HG03175 (cell line): ENCODE measurements around the gene HNRNPA2B1.

ENCODE experiments used
- ATAC-seq: cut with Tn5 transposase; IDR thresholded peaks from one replicate; pipeline ENCODE4 v1.9.1; 2021; ENCODE audit warnings: mild to moderate bottlenecking, moderate library complexity; ENCODE audit not compliant: unreplicated experiment

Gene HNRNPA2B1

DNA sequence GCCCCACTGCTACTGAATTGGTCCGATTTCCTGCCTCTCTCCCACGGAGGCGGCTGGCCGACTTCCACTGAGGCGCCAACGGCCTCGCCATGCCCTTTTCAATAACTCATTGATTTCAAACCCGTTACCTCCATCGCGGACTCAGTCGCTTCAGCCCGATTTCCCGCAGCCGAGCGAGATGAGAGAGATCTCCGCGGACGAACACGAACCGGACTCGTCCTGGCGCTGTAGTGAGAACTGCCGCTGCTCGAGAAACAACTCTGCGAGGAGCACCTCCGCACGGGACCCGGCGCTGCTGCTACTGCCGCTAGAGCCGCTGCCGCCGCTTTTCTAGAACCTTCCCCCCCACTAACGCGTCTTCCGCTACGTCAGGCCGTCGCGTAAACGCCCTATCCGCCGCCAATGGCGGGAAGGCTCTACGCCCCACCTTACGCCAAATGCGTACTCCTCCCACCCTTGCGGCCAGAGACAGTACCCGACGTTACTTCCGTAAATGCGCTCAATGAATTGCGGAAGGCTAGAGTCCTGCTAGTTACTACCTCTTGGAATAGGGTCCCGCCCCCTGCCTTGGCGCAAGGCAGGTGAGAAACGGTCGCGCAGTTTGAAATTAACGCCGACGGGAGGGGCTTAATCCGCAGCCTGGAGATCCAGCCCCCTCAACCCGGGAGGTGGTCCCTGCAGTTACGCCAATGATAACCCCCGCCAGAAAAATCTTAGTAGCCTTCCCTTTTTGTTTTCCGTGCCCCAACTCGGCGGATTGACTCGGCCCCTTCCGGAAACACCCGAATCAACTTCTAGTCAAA, at the start of gene HNRNPA2B1:
Gene HNRNPA2B1 (minus strand): TSS at position 303 of the 803 bp plus-strand sequence. CDS start 169 bp downstream, at position 134.
- ATAC-seq = peak; percentile 56

DNA sequence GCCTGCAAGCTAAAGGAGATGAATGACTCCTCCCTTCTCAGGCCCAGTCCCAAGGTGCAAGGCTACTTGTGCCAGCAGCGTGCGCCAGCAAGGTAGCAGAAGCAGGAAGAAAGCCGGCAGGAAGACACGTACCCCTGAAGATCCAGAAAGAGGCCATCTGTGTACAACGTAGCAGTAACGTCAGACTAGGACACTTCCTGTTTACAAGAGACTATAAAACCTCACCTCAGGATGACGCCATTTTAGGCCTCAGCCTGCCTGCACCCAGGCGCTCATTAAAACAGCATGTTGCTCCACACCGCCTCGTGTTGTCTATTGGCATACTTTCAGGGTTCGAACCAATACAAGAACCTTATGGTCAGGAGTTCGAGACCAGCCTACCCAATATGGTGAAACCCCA, 49.7 kb upstream of the HNRNPA2B1 start:
- no peak for ATAC-seq

DNA sequence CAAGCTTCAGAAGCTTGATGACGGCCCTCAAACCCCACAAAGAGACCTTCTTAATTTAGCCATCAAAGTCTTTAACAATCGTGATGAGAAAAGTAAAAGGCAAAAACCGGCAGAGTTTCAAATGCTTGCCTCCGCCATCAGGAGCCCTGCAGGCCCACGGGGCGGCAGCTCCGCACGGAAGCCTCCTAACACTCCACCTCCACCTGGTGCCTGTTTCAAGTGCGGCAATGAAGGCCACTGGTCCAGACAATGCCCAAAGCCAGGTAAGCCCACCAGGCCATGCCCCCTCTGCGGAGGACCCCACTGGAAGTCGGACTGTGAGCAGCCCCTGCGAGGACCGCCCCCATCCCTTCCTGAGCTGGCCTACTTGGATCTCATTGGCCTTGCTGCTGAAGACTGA, 44.6 kb upstream of the HNRNPA2B1 start:
- ATAC-seq = no peak

DNA sequence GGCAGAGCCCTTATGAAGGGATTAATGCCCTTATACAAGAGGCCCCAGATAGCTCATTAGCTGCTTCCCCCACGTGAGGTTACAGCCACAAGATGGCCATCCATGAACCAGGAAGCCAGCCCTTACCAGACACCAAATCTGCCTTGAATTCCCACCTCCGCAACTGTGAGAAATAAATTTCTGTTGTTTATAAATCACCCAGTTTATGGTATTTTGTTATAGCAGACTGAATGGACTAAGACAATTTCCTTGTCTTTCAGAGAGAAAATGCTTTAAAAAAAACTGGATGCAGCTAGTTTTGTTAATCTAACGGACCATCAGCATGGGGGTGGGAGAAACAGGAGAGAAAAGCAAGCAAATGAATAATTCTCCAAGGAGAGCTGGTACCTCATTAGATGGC, 37.5 kb upstream of the HNRNPA2B1 start:
- ATAC-seq = no peak

DNA sequence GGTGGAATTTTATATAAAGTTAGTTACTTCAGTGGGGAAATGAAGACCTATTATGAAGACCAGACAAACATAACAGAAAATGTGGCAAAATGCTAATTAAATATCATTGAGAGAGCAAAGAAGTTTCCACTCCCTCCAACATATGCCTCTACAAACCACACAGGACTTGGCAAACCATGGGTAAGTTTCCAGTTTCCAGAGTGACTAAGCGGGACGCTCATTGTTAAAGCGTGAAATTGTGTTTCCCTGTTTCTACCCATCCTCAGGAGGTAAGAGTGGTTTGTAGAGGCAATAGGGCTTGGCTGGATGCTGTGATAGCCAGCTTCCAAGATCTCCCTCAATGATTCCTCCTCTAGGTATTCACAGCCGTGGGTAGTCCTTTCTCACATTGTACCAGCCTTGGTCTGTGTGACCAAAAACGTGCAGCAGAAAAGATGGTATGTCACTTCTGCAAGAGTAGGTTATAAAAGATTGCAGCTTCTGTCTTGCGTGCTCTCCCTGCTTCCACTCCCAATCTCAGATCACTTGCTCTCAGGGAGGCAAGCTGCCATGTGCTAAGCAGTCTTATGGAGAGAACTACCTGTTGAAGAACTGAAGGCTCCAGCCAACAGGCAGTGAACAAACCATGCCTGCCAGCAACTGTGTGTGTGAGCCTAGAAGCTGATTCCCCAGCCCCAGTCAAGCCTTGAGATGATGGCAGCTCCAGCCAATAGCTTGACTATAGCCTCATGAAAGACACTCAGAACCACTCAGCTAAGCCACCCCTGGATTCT, 36.7 kb upstream of the HNRNPA2B1 start:
- ATAC-seq = no peak

DNA sequence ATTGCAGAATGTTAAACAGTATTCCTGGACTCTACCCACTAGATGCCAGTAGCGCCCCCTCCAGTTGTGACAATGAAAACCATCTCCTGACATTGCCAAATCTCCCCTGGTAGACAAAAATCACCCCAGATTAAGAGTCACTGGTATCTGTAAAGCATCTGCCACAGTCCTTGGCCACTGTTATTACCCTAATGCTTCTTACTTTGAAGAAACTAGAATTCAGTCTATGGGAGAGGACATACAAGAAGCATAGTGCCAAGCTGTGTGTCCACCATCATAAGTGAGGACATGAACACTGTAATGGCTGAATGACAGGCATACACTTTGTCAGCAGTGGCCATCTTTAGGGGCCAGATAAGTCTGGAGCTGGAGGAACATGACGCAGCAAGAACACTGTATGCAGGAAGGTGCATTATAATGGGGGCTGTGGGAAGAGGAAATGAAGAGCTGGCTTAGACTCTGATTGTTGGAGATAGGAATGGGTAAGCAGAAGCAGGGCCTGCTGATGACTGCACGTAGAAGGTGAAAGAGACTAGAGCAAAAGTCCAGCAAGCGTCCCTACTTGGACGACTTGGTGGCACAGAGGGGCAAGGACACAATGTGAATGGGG, 33.5 kb upstream of the HNRNPA2B1 start:
- ATAC-seq = no peak

DNA sequence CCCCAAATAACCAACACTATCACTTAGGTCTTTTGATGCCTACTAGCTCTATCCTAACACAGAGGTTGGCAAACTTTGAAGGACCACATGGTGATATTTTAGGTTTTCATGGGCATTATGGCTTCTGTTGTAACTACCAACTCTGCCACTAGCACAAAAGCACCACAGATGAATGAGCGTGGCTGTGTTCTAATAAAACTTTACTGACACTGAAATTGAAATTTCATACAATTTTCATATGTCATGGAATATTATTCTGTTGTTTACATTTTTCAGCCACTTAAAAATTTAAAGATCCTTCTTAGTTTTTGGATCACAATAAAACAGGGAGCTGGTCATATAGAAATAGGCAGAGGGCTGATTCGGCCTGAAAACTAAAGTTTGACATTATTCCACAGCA, 27.4 kb upstream of the HNRNPA2B1 start:
- ATAC-seq = no peak

DNA sequence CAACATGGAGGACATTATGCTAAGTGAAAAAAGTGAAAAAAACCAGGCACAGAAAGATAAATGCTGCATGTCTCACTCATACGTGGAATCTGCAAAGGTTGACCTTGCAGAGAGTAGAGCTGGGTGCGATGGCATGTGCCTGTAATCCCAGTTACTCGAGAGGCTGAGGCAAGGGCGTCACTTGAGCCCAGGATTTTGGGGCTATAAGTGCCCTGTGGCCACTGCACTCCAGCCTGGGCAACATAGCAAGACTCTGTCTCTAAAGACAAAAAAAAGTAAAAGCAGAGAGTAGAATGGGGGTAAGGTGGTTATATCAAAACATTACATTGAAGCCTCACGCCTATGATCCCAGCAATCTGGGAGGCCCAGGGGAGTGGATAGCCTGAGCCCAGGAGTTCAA, 23.8 kb upstream of the HNRNPA2B1 start:
- no peak for ATAC-seq

DNA sequence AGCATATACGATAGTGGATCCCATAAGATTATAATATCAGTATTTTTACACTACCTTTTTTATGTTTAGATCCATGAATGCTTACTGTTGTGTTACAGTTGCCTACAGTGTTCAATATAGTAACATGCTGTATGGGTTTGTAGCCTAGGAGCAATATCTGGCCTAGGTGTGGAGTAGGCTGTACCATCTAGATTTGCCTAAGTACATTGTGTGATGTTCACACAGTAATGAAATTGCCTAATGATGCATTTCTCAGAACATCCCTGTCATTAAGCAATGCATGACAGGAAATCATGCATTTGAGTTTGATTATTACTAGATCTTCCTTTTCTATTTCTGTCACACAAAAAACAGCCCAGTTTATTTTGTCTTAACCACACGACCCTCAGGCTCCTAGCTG, 15.5 kb upstream of the HNRNPA2B1 start:
- no peak for ATAC-seq

DNA sequence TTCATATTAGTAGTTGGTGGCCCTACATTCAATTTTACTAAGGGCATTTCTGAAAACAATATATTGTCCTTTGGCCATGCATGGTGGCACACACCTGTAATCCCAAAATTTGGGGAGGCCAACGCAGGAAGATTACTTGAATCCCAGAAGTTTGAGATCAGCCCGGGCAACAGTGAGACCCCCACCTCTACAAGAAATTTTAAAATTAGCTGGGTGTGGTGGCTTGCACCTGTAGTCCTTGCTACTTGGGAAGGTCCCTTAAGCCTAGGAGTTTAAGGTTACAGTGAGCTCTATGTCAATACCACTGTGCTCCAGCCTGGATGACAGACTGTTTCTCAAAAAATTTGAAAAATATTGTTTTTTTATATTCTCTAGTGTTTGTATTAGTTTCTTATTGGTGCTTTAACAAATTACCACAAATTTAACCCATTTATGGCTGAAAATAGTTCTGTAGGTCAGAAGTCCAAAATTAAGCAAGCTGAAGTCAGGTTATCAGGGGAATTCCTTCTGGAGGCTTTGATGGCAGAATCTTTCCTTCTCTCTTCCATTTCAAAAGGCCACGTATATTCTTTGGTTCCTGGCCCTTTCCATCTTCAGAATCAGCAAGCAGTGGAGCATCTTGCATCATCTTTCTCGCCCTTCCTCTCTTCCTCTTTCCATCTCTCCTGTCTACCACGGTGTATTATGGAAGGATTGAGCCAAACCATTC, 13.4 kb upstream of the HNRNPA2B1 start:
- ATAC-seq = no peak

DNA sequence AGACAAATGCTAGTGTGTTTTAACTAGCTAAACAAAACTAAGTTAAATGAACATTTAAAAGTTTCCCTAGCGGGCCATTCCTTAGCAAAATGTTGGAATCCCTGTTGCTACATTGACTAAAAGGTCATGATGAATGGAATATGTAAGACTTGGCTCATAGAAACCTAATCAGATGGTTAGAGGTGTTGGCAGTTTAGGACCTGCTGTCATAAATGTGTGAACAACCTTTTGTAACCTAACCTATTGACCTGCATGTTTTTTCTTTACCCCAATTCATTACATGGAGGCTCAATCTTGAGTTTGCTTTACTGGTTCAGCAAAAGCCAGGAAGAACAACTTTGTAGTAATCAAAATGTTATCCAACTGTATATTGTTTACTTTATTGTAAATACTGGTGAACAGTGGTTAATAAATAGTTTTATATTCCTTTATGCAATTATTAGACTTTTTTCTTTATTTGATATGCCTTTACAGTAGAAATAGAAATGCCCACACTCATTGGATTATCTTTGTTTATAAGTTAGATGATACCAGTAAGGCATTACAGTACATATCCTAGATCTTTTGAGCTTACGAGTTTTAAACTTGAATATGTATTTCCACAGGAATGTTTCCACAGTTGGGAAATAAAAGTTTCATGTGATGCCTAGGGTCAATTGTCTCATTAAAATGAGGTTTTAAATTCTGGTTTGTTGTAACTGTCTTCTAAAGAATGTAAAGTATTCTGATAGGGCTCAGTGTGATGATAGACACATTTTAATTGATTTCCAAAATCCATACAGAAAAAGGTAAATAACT, 12.6 kb upstream of the HNRNPA2B1 start:
- ATAC-seq = no peak

DNA sequence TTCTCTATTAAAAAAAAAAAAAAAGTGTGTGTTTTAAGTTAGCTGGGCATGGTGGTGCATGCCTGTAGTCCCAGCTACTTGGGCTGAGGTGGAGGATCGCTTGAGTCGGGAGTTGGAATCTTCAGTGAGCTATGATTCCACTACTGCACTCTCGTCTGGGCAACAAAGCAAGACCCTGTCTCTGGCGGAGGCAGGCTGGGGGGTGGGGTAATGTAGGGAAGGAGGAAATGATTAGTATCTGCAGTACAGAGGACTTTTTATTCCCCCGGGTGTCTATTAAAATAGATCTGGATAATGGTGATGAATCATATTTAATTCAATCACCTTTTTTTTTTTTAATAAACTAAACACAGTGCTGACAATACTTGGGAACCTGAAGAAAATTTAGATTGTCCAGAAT, 7.5 kb upstream of the HNRNPA2B1 start:
- ATAC-seq = no peak

DNA sequence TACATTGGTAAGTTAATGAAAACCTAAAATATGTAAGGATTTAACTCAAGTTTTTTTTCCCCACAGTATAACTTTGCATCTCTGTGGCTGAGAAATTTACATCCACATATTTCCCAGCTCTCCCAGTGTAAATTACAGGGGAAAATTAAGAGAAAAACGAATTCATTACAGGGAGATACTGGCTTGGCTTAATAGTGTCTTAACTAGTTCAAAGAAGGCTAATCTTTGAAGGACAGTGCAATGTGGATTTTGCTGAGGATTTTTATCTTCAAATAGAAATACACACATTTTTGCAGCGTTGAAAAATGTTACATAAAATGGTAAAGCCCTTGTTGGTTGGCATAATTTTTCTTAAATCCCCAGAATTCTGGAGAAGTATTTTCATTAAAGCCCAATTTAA, 2.5 kb upstream of the HNRNPA2B1 start:
- no peak for ATAC-seq

DNA sequence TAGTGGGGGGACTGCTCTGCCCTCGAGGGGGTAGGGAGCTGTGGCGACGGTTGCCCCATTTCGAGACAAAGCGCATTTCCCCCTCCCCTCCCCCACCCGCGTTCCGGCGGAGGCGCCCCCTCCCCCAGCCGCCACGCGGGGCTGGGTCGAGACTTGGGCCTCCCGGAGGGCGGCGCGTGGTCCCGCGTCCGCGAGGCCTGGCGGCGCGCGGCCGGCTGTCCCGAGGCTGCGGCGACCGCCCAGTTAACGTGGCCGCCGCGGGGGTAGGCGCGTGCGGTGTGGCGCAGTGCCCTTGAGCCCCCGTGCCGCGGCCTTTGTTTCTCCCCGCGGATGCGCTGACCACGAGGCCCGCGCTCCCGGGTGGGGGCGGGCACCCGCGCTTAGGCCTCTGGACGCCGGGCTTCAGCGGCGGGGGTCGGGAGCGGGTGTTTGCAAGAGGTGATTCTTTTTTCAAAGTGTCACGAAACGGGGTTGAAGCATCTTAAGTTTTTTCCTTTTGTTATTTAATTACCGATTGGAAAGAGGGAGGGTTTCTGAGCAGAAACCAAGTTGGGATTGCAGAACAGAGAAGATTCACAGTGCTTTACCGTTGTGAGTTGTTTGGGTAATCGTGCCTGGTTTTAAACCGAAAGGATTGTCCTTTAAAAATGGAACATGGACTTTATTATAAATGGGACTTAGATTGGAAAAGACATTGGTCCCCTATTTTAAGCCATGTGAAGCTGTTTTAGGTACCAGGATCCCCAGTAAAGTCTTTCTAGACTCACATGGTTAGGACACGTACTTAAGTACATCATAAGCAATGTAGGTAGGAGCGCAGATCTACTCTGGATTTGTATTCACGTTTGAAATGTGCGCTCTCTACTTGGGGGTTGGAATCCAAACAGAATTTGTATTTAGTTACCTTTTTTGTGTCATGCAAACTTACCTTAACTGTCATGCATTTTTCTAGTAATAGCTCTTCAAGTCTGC, 1.8 kb upstream of the HNRNPA2B1 start:
- peak; percentile 2 for ATAC-seq

DNA sequence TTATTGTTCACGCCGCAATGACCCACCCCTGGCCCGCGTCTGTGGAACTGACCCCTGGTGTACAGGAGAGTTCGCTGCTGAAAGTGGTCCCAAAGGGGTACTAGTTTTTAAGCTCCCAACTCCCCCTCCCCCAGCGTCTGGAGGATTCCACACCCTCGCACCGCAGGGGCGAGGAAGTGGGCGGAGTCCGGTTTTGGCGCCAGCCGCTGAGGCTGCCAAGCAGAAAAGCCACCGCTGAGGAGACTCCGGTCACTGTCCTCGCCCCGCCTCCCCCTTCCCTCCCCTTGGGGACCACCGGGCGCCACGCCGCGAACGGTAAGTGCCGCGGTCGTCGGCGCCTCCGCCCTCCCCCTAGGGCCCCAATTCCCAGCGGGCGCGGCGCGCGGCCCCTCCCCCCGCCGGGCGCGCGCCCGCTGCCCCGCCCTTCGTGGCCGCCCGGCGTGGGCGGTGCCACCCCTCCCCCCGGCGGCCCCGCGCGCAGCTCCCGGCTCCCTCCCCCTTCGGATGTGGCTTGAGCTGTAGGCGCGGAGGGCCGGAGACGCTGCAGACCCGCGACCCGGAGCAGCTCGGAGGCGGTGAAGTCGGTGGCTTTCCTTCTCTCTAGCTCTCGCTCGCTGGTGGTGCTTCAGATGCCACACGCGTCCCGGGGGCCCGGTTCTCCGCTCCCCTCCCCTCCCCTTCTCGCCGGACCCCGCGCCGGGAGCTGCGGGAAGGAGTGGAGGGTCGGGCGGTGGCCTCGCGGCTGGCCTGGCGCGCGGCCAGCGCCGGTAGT, 887 bp upstream of the HNRNPA2B1 start, which contains the start of gene CBX3:
Gene CBX3 (plus strand): TSS at position 499 of the 772 bp plus-strand sequence. CDS start 1,254 bp downstream, outside the sequence.
- ATAC-seq = peak; percentile 41

DNA sequence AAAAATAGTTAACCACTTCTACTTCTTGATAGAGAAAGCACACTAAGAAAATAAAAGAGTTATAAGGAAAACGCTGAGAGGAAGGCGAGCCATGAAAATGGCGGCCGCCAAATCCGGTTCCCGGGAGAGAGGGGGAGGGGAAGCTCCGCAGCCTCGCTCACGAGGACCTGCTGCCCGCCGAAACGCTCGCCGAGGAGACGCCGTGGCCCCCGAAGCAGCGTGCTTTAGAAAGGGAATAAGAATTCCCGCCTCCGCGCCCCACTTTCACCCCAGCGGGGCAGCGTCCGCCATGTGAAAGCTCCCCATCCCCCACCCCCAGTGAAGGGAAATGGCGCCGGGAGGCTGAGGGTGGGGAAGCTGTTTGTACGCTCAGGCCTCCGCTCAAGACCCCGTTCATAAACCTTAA, 505 bp downstream of the HNRNPA2B1 start:
- ATAC-seq = peak; percentile 8

DNA sequence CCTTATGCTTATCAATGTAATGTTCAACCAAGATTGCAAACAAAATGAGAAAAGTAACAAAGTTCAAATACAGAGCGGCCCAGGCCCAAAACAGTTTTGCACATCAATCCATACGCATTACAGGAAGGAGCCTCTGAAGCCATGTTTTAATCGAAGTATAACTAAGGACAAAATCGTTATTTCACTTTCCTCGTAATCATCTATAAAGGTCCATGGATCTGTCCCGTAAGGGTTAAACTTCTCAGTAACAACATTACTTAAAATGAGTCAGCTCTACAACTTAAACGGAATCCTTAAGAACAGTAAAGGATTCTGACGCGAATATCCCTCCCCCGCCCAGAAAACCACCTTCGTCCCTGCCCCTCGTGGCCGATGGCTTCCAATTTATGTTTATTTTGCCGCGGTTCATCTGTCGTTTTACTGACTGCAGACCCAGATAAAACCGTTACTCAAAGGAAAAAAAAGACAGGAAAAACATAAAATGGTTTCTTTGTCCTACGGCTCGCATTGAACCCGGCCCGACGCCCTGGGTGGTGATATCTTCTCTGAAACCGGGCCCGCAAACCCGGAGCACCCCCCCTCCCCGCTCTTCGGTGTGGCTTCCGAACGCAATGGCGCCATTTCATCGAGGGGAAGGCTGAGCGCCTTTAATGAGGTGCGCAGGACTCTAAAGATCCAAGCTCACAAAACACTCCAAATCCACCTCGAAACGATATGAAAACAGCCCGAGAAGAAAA, 1.1 kb downstream of the HNRNPA2B1 start:
- no peak for ATAC-seq

DNA sequence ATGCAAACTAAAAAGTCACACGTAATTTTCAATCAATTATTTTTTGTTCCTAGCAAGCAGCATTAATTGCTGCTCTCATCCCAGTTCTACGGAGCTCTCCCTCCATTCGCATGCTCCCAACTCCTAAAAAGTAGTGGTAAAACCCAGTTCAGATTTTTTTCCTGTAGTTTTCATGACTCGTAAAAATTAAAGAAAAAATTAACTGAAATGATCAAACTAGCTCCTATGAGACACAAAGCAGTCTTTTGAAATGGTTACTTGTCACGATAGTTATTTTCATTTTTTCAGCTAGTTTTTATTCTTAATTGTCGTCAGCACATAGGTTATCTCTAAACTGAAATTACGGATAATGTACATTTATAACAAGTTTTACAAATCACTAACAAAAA, 1.8 kb downstream of the HNRNPA2B1 start:
- ATAC-seq = no peak
